Myocyte (in vitro differentiated cells): Measurements from ENCODE around the gene SHROOM3. TPM values are rescaled to one million over a fixed set of nuclear protein-coding genes. Genes with fewer than 3 reads are reported as not detected.

Experiments
- DNase-seq: peaks from one replicate; pipeline ENCODE4 v3.0.0-alpha.2; 2012; ENCODE audit warnings: low read depth
- microRNA counts: library from miRNA; unstranded; fragments of <30 nt; microRNA quantifications from one replicate; lab custom pipeline; 2016
- microRNA-seq: library from miRNA; unstranded; fragments of <30 nt; microRNA quantifications from one replicate; pipeline ENCODE4, GENCODE V29; 2016
- total RNA-seq: library from RNA; depleted of rRNA; stranded (reverse); fragments of >200 nt; gene quantifications from 2 replicates; pipeline ENCODE4 v1.2.3, GENCODE V29; 2014

The SHROOM3 gene
- total RNA-seq, 1 donor from 2014 or later: 3.5 TPM

DNA sequence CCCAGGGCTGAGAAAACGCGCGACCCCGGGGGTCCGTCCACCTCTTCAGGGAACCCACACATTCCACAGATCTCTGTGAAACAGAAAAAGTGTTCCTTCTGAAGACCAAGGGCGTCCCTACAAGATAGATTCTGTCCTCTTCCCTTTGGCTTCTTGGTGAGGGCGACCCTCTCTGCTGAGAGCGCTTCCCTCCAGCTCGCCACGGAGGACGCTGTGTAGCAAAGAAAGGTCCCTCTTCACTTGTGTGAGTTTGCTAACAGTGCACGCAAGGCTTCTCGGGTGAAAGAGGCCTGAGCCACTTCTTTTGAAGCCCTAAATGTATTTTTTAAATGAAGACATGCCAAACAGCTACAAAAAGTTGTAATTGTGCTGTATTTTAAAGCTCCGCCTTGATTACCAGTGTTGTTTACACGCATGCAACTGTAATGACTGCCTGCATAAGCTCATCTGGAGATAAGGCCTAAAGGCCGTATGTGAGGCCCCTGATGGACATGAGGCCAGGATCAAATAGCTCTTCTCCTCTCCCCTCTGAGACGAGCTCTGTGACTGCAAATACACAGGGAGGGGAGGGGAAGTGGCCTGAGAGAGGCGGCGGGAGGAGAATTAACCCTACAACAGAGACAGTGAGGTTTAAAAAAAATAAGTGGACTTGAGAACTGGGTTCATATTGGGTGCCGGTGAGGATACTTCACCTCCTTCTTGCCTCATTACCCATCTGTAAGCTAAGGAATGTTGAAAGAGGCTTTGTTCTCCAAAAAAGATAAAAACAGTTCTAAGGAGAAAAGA is 367.4 kb downstream of the SHROOM3 start:
- DNase-seq: no peak

- DNase-seq: peak; percentile 56
Measured at GRCh38 chr4:76803522-76803921, 368.5 kb downstream of the SHROOM3 start.

DNA sequence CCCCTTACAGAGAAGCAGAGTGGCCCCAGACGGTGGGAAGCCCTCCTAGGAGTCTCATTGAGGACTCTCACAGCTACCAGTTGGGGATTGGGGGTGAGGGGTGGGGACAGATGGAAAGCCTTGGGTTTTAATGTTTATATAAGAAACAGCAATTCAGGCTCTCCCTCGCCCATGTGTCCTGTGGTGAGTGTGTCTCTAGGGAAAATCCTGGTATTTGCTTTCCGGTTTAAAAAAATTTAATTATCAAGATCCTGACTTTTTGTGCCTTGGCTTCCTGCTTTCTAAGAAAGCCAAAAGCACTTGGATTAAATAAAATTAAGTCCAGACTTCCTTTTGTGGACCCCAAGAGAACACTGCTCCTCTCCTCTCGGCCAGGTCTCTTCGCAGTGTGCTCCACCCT is 369.1 kb downstream of the SHROOM3 start:
- no peak for DNase-seq

GRCh38 chr4:76806346-76806745 is 371.3 kb downstream of the SHROOM3 start:
- DNase-seq: no peak

- DNase-seq: no peak
Measured at GRCh38 chr4:76806757-76807156, 371.7 kb downstream of the SHROOM3 start.

DNA sequence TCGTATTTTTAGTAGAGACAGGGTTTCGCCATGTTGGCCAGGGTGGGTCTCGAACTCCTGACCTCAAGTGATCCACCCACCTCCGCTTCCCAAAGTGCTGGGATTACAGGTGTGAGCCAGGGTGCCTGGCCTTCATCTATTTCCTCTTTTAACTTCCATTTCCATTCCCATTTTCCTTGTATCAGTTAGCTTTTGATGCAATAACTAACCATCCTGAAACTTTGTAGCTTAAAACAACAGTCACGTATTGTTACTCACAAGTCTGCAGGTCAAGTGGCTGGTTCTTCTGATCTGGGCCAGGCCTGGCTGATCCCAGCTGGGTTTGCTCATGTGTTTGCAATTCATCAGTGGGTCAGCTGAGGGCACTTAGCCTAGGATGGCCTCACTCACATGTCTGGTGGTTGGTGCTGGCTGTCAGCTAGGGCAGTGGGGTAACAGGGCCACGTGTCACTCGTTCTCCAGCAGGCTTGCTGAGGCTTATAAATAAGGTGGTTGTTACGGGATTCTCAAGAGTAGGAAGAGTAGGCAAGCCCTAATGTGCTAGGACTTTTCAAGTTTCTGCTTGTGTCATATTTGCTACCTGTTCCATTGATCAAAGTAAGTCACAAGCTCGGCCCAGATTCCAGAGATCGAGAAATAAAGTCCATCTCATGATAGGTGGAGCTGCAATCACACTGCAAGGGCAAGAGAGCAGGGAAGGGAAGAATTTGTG is 374.7 kb downstream of the SHROOM3 start:
- peak; percentile 59 for DNase-seq

DNA sequence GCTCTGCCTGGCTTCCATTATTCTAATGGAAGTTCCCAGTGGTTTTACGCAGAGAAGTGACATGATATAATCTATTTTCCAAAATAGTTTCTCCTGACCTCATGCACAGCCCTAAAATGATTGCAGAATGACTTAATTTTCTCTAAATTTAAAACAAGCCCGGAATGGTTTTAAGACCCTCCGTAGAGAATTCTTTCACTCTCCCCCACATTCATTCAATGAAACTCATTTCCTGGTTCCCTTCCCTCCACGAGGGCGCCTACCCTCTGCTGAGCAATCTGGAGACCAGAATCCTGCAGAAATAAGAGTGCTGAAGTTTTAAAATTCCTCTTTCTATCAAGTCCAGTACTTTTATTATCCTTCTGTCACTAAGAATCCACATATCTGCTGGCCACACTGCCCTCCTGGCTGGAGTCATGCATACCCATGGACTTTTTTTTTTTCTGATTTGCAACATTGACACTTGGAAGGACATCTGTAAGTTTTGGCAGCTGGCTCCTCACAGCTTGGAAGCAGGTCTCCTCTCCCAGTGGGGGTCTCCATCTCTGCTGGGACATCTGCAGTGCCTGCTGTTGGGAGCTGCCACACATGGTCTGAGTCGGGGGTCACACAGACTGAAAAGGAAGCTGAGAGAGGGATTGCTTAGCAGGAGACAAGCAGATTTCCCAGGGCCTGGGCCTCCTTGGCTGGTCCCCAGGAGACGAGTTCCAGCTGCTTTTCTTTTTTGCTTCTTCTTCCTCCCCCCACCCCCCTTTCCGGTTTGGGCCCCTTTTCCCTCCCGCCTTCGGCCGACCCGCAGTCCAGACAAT is 376.8 kb downstream of the SHROOM3 start:
- peak; percentile 27 for DNase-seq

- DNase-seq: no peak
Measured at GRCh38 chr4:76813070-76813469, 378.0 kb downstream of the SHROOM3 start.

DNA sequence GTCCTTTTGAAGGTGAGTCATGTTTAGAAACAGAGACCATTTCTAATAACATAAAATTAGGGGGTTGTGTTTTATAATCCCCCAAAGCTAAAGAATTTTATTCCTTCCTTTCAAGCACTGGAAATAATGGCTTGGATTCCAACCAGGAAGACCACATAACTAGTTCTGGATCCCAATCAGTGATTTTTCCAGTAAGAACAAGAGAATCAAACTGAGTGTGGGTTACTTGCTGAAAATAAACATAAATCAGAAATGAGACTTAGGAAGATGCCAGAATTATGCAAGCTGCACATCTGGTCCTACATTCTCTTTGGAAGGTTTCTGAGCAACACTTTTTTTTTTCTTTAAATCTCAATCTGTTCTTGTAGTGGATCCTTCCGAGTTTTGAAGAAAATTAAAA is 386.6 kb downstream of the SHROOM3 start:
- DNase-seq: peak; percentile 36

DNA sequence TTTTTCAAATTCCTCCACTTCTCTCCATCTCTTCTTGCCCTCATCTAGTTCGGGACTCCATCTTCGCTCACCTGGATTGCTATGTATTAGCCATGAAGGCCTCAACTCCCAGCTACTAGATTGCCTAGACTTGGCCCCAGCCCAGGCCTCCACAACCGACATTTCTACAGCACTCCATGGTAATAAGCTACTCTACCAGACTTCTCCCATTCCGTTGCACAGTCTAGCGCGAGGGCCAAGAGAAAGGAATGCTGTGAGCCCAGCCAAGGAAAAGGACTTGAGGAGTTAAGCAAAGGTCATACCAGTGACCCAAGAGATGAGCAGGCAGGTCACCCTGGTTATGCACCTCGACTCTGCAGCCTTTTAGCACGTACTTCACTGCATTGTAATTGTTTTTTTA is 387.3 kb downstream of the SHROOM3 start:
- DNase-seq: no peak

DNA sequence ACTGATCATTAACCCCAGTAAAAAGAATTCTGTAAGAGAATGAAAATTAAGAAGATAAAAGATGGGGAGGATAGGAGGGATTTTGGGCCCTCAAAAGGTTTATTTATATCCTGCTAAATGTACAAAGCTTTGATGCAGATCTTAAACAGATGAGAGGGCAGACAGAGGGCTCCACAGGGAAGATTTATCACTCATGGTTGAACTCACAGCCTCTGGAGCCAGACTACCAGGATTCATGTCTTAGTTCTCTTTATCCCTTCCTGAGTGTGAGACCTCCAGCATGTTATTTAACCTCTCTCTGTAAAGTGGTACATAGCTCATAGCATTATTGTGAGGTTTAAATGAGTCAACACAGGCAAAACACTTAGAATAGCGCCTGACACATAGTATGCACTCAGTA is 388.5 kb downstream of the SHROOM3 start:
- DNase-seq: no peak

DNA sequence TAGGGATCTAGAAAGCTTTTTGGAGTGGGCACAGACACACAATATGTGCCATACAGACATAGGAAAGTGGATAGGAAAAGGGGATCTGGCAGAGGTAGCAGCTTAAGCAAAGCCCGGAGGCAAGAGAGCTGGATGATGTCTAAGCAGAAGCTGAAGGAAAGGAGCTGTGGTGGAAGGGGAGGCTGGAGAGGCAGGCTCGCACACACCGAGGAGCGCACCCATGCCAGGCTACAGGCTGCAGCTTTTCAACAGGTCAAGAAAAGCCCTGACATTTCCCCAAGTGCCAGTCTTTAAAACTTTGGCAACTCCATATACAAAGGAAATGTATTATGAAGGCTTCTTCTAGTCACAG is 395.6 kb downstream of the SHROOM3 start:
- DNase-seq: no peak

GRCh38 chr4:76830964-76831703 is 396.1 kb downstream of the SHROOM3 start:
- DNase-seq: peak; percentile 81

GRCh38 chr4:76831711-76832373 is 396.8 kb downstream of the SHROOM3 start:
- DNase-seq: no peak

MicroRNAs within 50 kb of the gene (microRNA counts, 767-probe panel; counts per million panel counts)
- not detected for microRNA hsa-miR-548ah-5p (lab: Ali Mortazavi, UCI)

Small RNA genes within 50 kb of the gene (microRNA-seq; reads per million reads assigned to microRNA genes)
- gene MIR4450 (not detected), gene MIR548AH (not detected)

Other genes with a start within 250 kb of the SHROOM3 start
- 208 and 216 TPM in 2 replicates for gene SCARB2, start 221.4 kb upstream of the SHROOM3 start, total RNA-seq
- gene FAM47E, start 183.5 kb upstream of the SHROOM3 start, total RNA-seq: 0.13 and 0.21 TPM in 2 replicates
- gene STBD1, start 128.5 kb upstream of the SHROOM3 start, total RNA-seq: 12.5 and 15.8 TPM in 2 replicates
- gene CCDC158, start 14.1 kb upstream of the SHROOM3 start, total RNA-seq: not detected in 2 replicates